HepG2 (cell line): Measurements from ENCODE around the gene ZBTB7B. TPM values are rescaled to one million over a fixed set of nuclear protein-coding genes. Genes with fewer than 3 reads are reported as not detected.

Experiments used
- ARNTL ChIP-seq: sonication (generic); formaldehyde crosslinking; IDR thresholded peaks from 2 replicates; pipeline ENCODE4 v1.4.0; 2020; ENCODE audit warnings: mild to moderate bottlenecking, missing genetic modification reagents
- ATRX ChIP-seq: sonication (generic); formaldehyde crosslinking; IDR thresholded peaks from 2 replicates; pipeline ENCODE4 v1.4.0; 2020; ENCODE audit warnings: missing genetic modification reagents, borderline replicate concordance
- FOSL2 ChIP-seq: sonication (generic); formaldehyde crosslinking; IDR thresholded peaks from 2 replicates; pipeline ENCODE4 v1.4.0; 2020; ENCODE audit warnings: missing genetic modification reagents
- GATAD1 ChIP-seq: IDR thresholded peaks from 2 replicates; pipeline ENCODE4 v1.6.1; 2016; ENCODE audit warnings: missing genetic modification reagents, missing compliant biosample characterization
- GTF2F1 ChIP-seq: fragments of 150-350 bp; IDR thresholded peaks from 2 replicates; pipeline ENCODE4 v1.6.1; 2014; ENCODE audit warnings: low read length
- KDM5A ChIP-seq: fragments of 200-600 bp; sonication (generic); IDR thresholded peaks from 2 replicates; pipeline ENCODE4 v1.7.0; 2018; ENCODE audit warnings: antibody characterized with exemption, mild to moderate bottlenecking, low read length, borderline replicate concordance
- PHF20 ChIP-seq: sonication (generic); formaldehyde crosslinking; IDR thresholded peaks from 2 replicates; pipeline ENCODE4 v1.5.0; 2020; ENCODE audit warnings: mild to moderate bottlenecking, missing genetic modification reagents
- POGZ ChIP-seq: sonication (generic); formaldehyde crosslinking; IDR thresholded peaks from 2 replicates; pipeline ENCODE4 v1.4.0; 2020; ENCODE audit warnings: mild to moderate bottlenecking, missing genetic modification reagents
- RFXANK ChIP-seq: IDR thresholded peaks from 2 replicates; pipeline ENCODE4 v1.6.1; 2016
- SIN3A ChIP-seq: IDR thresholded peaks from 2 replicates; pipeline ENCODE4 v1.6.1; 2011; ENCODE audit warnings: low read depth, mild to moderate bottlenecking, control low read depth, low read length, borderline replicate concordance
- SP2 ChIP-seq: sonication (generic); formaldehyde crosslinking; IDR thresholded peaks from 2 replicates; pipeline ENCODE4 v1.5.1; 2020; ENCODE audit warnings: mild to moderate bottlenecking, missing genetic modification reagents
- SRF ChIP-seq: IDR thresholded peaks from 2 replicates; pipeline ENCODE4 v1.6.1; 2011; ENCODE audit warnings: mild to moderate bottlenecking, low read depth, low read length, moderate library complexity
- THAP11 ChIP-seq: IDR thresholded peaks from 2 replicates; pipeline ENCODE4 v1.6.1; 2016; ENCODE audit warnings: missing biosample characterization, missing genetic modification reagents
- ZNF136 ChIP-seq: sonication (generic); formaldehyde crosslinking; IDR thresholded peaks from 2 replicates; pipeline ENCODE4 v1.8.1; 2022; ENCODE audit warnings: low read depth, mild to moderate bottlenecking, moderate library complexity, missing genetic modification reagents
- ZNF17 ChIP-seq: sonication (generic); formaldehyde crosslinking; IDR thresholded peaks from 2 replicates; pipeline ENCODE4 v1.5.0; 2020; ENCODE audit warnings: mild to moderate bottlenecking, missing genetic modification reagents
- ZNF230 ChIP-seq: sonication (generic); formaldehyde crosslinking; IDR thresholded peaks from 2 replicates; pipeline ENCODE4 v1.4.0; 2020; ENCODE audit warnings: mild to moderate bottlenecking, missing genetic modification reagents
- ZNF235 ChIP-seq: sonication (generic); formaldehyde crosslinking; IDR thresholded peaks from 2 replicates; pipeline ENCODE4 v1.8.1; 2023; ENCODE audit warnings: mild to moderate bottlenecking, missing genetic modification reagents, borderline replicate concordance
- ZNF3 ChIP-seq: IDR thresholded peaks from 2 replicates; pipeline ENCODE4 v1.7.0; 2017; ENCODE audit warnings: inconsistent platforms
- ZNF570 ChIP-seq: sonication (generic); formaldehyde crosslinking; IDR thresholded peaks from 2 replicates; pipeline ENCODE4 v1.4.0; 2020; ENCODE audit warnings: mild to moderate bottlenecking, missing genetic modification reagents, borderline replicate concordance
- ZNF724P ChIP-seq: sonication (generic); formaldehyde crosslinking; IDR thresholded peaks from 2 replicates; pipeline ENCODE4 v1.8.0; 2022; ENCODE audit warnings: missing genetic modification reagents, borderline replicate concordance
- ZSCAN20 ChIP-seq: sonication (generic); formaldehyde crosslinking; IDR thresholded peaks from 2 replicates; pipeline ENCODE4 v1.4.0; 2020; ENCODE audit warnings: missing genetic modification reagents, mild to moderate bottlenecking, borderline replicate concordance
- ZSCAN25 ChIP-seq: sonication (generic); formaldehyde crosslinking; IDR thresholded peaks from 2 replicates; pipeline ENCODE4 v1.8.0; 2022; ENCODE audit warnings: mild to moderate bottlenecking, missing genetic modification reagents
- polyA plus RNA-seq, 8 experiments: library from polyadenylated mRNA; depleted of rRNA in 3 of 8; stranded (reverse) in 7 of 8; unstranded in 1 of 8; fragments of >200 nt; fragmentation: Illumina TruSeq in 4 of 8; extraction: Trizol in 4 of 8; gene quantifications; 2 replicates each; pipeline versions ENCODE4 v1.2.1 to v1.2.3, GENCODE V29; 2011 to 2016; ENCODE audit warnings: low read depth in 4 of 8, missing spikeins in 1 of 8, mixed read lengths in 1 of 8; ENCODE audit not compliant: insufficient read depth in 1 of 8
- total RNA-seq, 5 experiments: library from RNA; depleted of rRNA; stranded (reverse); fragments of >200 nt; fragmentation: Illumina TruSeq; extraction: Trizol; gene quantifications; 2 replicates each; pipeline ENCODE4 v1.2.3, GENCODE V29; 2016; ENCODE audit warnings: low read depth in 1 of 5
- TF ChIP-seq, protein P1 (sequence below): IDR thresholded peaks from 2 replicates; pipeline ENCODE4 v1.6.1; 2016; ENCODE audit warnings: control low read depth
- TF ChIP-seq, protein P2 (sequence below): sonication (generic); formaldehyde crosslinking; conservative IDR thresholded peaks from 2 replicates; pipeline ENCODE4 v1.8.0; 2022; ENCODE audit warnings: mild to moderate bottlenecking, moderate library complexity, missing genetic modification reagents
- TF ChIP-seq, protein P3 (sequence below): sonication (generic); formaldehyde crosslinking; IDR thresholded peaks from 2 replicates; pipeline ENCODE4 v1.4.0; 2020; ENCODE audit warnings: missing genetic modification reagents
- TF ChIP-seq, protein P4 (sequence below), 2 experiments: sonication (generic) in 1 of 2; formaldehyde crosslinking in 1 of 2; IDR thresholded peaks; 2 replicates each; pipeline versions ENCODE4 v1.4.0 to v1.6.1; 2018 to 2020; ENCODE audit warnings: missing genetic modification reagents in 2 of 2, borderline replicate concordance in 1 of 2, low read depth in 1 of 2, mild to moderate bottlenecking in 1 of 2, missing biosample characterization in 1 of 2

ZBTB7B gene
- total and polyA plus RNA-seq, 2 of the 13 experiments (the other 11 are each of a cell fraction or from before 2014, with no cell fraction given): 15.5 to 17.5 TPM

DNA sequence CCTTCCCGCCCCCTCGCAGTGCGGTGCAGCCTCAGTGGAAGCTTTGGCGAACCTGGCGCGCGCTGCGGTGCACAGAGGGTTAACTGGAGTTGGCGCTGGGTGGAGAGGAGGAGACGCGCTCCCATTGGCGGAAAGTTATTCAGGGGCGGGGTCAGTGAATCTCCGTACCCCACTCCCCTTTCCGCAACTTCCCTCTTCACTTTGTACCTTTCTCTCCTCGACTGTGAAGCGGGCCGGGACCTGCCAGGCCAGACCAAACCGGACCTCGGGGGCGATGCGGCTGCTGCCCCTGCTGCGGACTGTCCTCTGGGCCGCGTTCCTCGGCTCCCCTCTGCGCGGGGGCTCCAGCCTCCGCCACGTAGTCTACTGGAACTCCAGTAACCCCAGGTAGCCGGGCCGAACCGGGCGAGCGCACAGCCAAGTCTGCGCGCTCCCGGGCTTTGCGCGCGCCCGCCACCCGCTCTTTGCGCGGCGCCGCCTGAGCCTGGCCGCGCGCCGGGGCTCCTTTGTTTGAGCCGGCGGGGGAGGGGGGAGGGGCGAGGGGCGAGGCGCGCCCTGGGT is 61.0 kb downstream of the ZBTB7B start, which contains the start of gene EFNA4 (continued):
- no peak for TF ChIP-seq ZSCAN25
- 0 out of 2 replicates have a peak, but pooled peaks have one; percentile 32 for TF ChIP-seq ZNF724P (CRISPR knock-in tag)
- no peak for TF ChIP-seq RFXANK (CRISPR knock-in tag)
- no peak for TF ChIP-seq ZSCAN20 (CRISPR knock-in tag)
- TF ChIP-seq ZNF17 (CRISPR knock-in tag): no peak
- TF ChIP-seq ZNF235 (CRISPR knock-in tag): no peak
- TF ChIP-seq, protein P1, sequence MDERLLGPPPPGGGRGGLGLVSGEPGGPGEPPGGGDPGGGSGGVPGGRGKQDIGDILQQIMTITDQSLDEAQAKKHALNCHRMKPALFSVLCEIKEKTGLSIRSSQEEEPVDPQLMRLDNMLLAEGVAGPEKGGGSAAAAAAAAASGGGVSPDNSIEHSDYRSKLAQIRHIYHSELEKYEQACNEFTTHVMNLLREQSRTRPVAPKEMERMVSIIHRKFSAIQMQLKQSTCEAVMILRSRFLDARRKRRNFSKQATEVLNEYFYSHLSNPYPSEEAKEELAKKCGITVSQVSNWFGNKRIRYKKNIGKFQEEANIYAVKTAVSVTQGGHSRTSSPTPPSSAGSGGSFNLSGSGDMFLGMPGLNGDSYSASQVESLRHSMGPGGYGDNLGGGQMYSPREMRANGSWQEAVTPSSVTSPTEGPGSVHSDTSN: no peak
- TF ChIP-seq POGZ (CRISPR knock-in tag): 0 out of 2 replicates have a peak, but pooled peaks have one; percentile 19
- peak; percentile 82 for TF ChIP-seq KDM5A
- no peak for TF ChIP-seq ARNTL (CRISPR knock-in tag)
- TF ChIP-seq, protein P2, sequence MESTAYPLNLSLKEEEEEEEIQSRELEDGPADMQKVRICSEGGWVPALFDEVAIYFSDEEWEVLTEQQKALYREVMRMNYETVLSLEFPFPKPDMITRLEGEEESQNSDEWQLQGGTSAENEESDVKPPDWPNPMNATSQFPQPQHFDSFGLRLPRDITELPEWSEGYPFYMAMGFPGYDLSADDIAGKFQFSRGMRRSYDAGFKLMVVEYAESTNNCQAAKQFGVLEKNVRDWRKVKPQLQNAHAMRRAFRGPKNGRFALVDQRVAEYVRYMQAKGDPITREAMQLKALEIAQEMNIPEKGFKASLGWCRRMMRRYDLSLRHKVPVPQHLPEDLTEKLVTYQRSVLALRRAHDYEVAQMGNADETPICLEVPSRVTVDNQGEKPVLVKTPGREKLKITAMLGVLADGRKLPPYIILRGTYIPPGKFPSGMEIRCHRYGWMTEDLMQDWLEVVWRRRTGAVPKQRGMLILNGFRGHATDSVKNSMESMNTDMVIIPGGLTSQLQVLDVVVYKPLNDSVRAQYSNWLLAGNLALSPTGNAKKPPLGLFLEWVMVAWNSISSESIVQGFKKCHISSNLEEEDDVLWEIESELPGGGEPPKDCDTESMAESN (CRISPR knock-in tag): peak; percentile 65
- TF ChIP-seq SIN3A: no peak; the same call in 1 of the 2 replicates
- no peak for TF ChIP-seq SRF
- no peak for TF ChIP-seq ZNF136 (CRISPR knock-in tag)
- no peak; the same call in 1 of the 2 replicates for TF ChIP-seq THAP11 (CRISPR knock-in tag)
- peak; percentile 61 for TF ChIP-seq SP2
- 0 out of 2 replicates have a peak, but pooled peaks have one; percentile 6 for TF ChIP-seq FOSL2 (CRISPR knock-in tag)
- peak; percentile 43; the same call in 1 of the 2 replicates for TF ChIP-seq GATAD1 (CRISPR knock-in tag)
- TF ChIP-seq PHF20 (CRISPR knock-in tag): peak; percentile 36; the same call in 1 of the 2 replicates
- no peak for TF ChIP-seq ZNF3
- TF ChIP-seq ZNF230: no peak
- no peak for TF ChIP-seq ATRX (CRISPR knock-in tag)
- TF ChIP-seq, protein P3, sequence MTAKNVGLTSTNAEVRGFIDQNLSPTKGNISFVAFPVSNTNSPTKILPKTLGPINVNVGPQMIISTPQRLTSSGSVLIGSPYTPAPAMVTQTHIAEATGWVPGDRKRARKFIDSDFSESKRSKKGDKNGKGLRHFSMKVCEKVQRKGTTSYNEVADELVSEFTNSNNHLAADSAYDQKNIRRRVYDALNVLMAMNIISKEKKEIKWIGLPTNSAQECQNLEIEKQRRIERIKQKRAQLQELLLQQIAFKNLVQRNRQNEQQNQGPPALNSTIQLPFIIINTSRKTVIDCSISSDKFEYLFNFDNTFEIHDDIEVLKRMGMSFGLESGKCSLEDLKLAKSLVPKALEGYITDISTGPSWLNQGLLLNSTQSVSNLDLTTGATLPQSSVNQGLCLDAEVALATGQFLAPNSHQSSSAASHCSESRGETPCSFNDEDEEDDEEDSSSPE (CRISPR knock-in tag): 0 out of 2 replicates have a peak, but pooled peaks have one; percentile 37
- TF ChIP-seq ZNF570 (CRISPR knock-in tag): no peak
- TF ChIP-seq, protein P4, sequence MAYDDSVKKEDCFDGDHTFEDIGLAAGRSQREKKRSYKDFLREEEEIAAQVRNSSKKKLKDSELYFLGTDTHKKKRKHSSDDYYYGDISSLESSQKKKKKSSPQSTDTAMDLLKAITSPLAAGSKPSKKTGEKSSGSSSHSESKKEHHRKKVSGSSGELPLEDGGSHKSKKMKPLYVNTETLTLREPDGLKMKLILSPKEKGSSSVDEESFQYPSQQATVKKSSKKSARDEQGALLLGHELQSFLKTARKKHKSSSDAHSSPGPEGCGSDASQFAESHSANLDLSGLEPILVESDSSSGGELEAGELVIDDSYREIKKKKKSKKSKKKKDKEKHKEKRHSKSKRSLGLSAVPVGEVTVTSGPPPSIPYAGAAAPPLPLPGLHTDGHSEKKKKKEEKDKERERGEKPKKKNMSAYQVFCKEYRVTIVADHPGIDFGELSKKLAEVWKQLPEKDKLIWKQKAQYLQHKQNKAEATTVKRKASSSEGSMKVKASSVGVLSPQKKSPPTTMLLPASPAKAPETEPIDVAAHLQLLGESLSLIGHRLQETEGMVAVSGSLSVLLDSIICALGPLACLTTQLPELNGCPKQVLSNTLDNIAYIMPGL (CRISPR knock-in tag; IDR thresholded peaks at IDR 0.05; ENCODE audit: borderline replicate concordance in 1 of 2, low read depth in 1 of 2): peak; percentile 28 to 33; a peak in 3 of 4 replicates
- no peak for TF ChIP-seq GTF2F1
